ENCODE measurements around the gene SLC7A7. TPM values are rescaled to one million over a fixed set of nuclear protein-coding genes. Genes with fewer than 3 reads are reported as not detected.

SLC7A7 gene
- total and polyA plus RNA-seq, 2 experiments from 2014 or later: 3.6 to 4.1 TPM

- TF ChIP-seq, protein P1, sequence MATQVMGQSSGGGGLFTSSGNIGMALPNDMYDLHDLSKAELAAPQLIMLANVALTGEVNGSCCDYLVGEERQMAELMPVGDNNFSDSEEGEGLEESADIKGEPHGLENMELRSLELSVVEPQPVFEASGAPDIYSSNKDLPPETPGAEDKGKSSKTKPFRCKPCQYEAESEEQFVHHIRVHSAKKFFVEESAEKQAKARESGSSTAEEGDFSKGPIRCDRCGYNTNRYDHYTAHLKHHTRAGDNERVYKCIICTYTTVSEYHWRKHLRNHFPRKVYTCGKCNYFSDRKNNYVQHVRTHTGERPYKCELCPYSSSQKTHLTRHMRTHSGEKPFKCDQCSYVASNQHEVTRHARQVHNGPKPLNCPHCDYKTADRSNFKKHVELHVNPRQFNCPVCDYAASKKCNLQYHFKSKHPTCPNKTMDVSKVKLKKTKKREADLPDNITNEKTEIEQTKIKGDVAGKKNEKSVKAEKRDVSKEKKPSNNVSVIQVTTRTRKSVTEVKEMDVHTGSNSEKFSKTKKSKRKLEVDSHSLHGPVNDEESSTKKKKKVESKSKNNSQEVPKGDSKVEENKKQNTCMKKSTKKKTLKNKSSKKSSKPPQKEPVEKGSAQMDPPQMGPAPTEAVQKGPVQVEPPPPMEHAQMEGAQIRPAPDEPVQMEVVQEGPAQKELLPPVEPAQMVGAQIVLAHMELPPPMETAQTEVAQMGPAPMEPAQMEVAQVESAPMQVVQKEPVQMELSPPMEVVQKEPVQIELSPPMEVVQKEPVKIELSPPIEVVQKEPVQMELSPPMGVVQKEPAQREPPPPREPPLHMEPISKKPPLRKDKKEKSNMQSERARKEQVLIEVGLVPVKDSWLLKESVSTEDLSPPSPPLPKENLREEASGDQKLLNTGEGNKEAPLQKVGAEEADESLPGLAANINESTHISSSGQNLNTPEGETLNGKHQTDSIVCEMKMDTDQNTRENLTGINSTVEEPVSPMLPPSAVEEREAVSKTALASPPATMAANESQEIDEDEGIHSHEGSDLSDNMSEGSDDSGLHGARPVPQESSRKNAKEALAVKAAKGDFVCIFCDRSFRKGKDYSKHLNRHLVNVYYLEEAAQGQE (IDR thresholded peaks at IDR 0.05; ENCODE audit: unreplicated experiment): no peak
- TF ChIP-seq, protein P2, sequence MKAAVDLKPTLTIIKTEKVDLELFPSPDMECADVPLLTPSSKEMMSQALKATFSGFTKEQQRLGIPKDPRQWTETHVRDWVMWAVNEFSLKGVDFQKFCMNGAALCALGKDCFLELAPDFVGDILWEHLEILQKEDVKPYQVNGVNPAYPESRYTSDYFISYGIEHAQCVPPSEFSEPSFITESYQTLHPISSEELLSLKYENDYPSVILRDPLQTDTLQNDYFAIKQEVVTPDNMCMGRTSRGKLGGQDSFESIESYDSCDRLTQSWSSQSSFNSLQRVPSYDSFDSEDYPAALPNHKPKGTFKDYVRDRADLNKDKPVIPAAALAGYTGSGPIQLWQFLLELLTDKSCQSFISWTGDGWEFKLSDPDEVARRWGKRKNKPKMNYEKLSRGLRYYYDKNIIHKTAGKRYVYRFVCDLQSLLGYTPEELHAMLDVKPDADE (IDR thresholded peaks at IDR 0.05): no peak
- TF ChIP-seq STAT1 (IDR thresholded peaks at IDR 0.05; ENCODE audit: unreplicated experiment) (no peak), EZH2 (IDR thresholded peaks at IDR 0.05; ENCODE audit: low read depth, unreplicated experiment) (no peak), POLR2AphosphoS5 (IDR thresholded peaks at IDR 0.05; ENCODE audit: low read depth) (no peak), ZNF331 (CRISPR knock-in tag; IDR thresholded peaks at IDR 0.05; ENCODE audit: low read depth) (no peak), ZNF114 (CRISPR knock-in tag; IDR thresholded peaks at IDR 0.05) (no peak)
- TF ChIP-seq, protein P3, sequence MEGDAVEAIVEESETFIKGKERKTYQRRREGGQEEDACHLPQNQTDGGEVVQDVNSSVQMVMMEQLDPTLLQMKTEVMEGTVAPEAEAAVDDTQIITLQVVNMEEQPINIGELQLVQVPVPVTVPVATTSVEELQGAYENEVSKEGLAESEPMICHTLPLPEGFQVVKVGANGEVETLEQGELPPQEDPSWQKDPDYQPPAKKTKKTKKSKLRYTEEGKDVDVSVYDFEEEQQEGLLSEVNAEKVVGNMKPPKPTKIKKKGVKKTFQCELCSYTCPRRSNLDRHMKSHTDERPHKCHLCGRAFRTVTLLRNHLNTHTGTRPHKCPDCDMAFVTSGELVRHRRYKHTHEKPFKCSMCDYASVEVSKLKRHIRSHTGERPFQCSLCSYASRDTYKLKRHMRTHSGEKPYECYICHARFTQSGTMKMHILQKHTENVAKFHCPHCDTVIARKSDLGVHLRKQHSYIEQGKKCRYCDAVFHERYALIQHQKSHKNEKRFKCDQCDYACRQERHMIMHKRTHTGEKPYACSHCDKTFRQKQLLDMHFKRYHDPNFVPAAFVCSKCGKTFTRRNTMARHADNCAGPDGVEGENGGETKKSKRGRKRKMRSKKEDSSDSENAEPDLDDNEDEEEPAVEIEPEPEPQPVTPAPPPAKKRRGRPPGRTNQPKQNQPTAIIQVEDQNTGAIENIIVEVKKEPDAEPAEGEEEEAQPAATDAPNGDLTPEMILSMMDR (conservative IDR thresholded peaks at IDR 0.05; ENCODE audit: low read depth in 2 of 2): no peak
Observed at GRCh38 chr14:22820731-22821130, 5.5 kb upstream of the SLC7A7 start (continued).

DNA sequence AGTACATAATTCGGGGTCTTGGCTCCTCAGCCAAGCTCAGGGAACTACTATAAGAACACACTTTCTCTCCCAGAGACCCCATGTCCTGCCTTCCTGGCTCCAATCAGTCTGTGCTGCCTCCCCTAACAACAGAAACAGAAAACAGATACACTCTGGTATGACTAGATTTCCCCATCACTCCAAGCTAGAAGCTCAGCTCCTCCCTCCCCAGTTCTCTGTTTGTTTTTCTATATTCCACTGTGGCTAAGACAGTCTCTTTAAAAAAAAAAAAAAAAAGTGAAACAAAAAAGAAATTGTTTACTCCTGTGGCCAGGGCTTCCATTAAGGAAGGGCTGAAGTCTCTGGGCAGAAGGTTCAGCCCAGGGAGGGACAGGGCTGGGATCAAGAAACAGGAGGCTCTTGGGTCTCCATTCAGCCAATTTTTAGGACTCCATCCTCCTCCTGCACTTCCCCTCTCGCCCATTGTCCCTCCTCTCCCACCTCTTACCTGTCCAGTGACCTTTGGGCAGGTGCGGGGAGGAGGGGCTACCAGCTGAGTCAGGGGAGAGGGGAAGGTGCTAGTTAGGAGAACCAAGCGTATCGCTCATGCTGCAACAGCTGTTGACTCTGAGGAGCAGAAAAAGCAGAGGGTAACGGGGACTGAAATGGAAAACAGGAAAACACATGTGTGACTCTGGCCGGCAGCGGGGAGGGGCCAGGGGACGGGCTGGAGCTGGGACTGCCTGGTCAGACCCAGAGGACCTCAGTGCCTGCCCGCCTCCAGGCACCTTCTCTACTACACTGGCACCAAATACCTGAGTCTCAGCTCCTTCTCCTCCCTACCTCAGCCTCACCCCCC lies 4.1 kb upstream of the SLC7A7 start:
- H3K9me2 ChIP-seq (ENCODE audit: insufficient read depth): no peaks in the 10 kb centered on the region
- H3K4me2 ChIP-seq: peak overlapping the region; percentile 79

More for the DNA sequence above, 4.1 kb upstream of the SLC7A7 start:
- Histone ChIP-seq H4K20me1 (replicated peaks; ENCODE audit: insufficient read depth) (no peaks in the 10 kb centered on the region), H3K27me3 (ENCODE audit: insufficient read depth) (no peaks in the 10 kb centered on the region), H3K4me3 (peak overlapping the region; percentile 32), H2AFZ (peak overlapping the region; percentile 80), H3K36me3 (ENCODE audit: insufficient read depth) (no peaks in the 10 kb centered on the region), H3K27ac (ENCODE audit: low read depth) (peak overlapping the region; percentile 78; the same call in 1 of the 2 replicates), H3K4me1 (ENCODE audit: insufficient read depth) (peaks cover 52% of the 10 kb centered on the region), H3K79me2 (replicated peaks; ENCODE audit: insufficient read depth) (no peaks in the 10 kb centered on the region), H3F3A (replicated peaks; ENCODE audit: low read depth) (peaks cover 8% of the 10 kb centered on the region; the same call in 1 of the 2 replicates)
- Mint-ChIP-seq H3K4me1 (peaks cover 54% of the 10 kb centered on the region), H3K4me3 (peak overlapping the region; percentile 65), H3K27me3 (ENCODE audit: insufficient read depth, low read depth, poor library complexity) (peaks cover 21% of the 10 kb centered on the region), H3K27ac (peak overlapping the region; percentile 59; the same call in 1 of the 2 replicates), H3K9me3 (no peaks in the 10 kb centered on the region), H3K36me3 (ENCODE audit: low read depth) (no peaks in the 10 kb centered on the region)
- TF ChIP-seq POLR2AphosphoS5 (IDR thresholded peaks at IDR 0.05; ENCODE audit: low read depth): peak; percentile 42; the same call in 1 of the 2 replicates
- TF ChIP-seq, protein P1 (IDR thresholded peaks at IDR 0.05; ENCODE audit: unreplicated experiment): no peak
- DNase-seq (ENCODE audit: low spot score) (peak; percentile 80), ATAC-seq (peak; percentile 9)
